Stimulated activated naive B cell treated with anti-CD40 and anti-IgM and Interleukin-4, amounts not matched to agents 10 μg/mL and 1 μg/mL and 100 μg/mL, for 72 hours (primary cell): ENCODE data around the gene CHRNA3.

Experiments
- ATAC-seq, 2 donors: fragments of 150-1000 bp; cut with Tn5 transposase; replicated peaks; 2 replicates each; pipeline ENCODE4 v1.10.0; 2021; ENCODE audit warnings: moderate library complexity in 1 of 2
- DNase-seq: peaks from one replicate; pipeline ENCODE4 v3.0.0; 2021
- H3K27ac Mint-ChIP-seq: one replicate; pipeline ENCODE4 v1.8.0; 2022; ENCODE audit warnings: mild to moderate bottlenecking, mixed read lengths
- H3K27me3 Mint-ChIP-seq, 2 donors: one replicate each; pipeline ENCODE4 v1.8.0; 2022; ENCODE audit warnings: mixed read lengths in 2 of 2
- H3K36me3 Mint-ChIP-seq, 2 donors: one replicate each; pipeline ENCODE4 v1.8.0; 2022; ENCODE audit warnings: mixed read lengths in 2 of 2, mild to moderate bottlenecking in 1 of 2
- H3K4me1 Mint-ChIP-seq, 2 donors: one replicate each; pipeline ENCODE4 v1.8.0; 2022; ENCODE audit warnings: mixed read lengths in 2 of 2, mild to moderate bottlenecking in 1 of 2
- H3K4me3 Mint-ChIP-seq, 2 donors: one replicate each; pipeline ENCODE4 v1.8.0; 2022; ENCODE audit warnings: mild to moderate bottlenecking in 2 of 2, mixed read lengths in 2 of 2, moderate library complexity in 1 of 2
- H3K9me3 Mint-ChIP-seq, 2 donors: one replicate each; pipeline ENCODE4 v1.8.0; 2022; ENCODE audit warnings: mixed read lengths in 2 of 2, mild to moderate bottlenecking in 1 of 2

CHRNA3 gene

GRCh38 chr15:78642331-78642730 is 21.5 kb upstream of the CHRNA3 start:
- Mint-ChIP-seq H3K4me1 (peaks cover 6 to 12% of the 10 kb centered on the region in 2 donors), H3K36me3 (no peaks in the 10 kb centered on the region), H3K27me3 (peaks cover 11 to 16% of the 10 kb centered on the region in 2 donors), H3K4me3 (no peak overlapping the region), H3K9me3 (no peaks in the 10 kb centered on the region), H3K27ac (no peak overlapping the region)
- no peak for DNase-seq
- no peak for ATAC-seq

- H3K4me1 Mint-ChIP-seq = peaks cover 6 to 12% of the 10 kb centered on the region in 2 donors
- ATAC-seq = no peak
- no peak overlapping the region for H3K27ac Mint-ChIP-seq
- no peak for DNase-seq
- H3K4me3 Mint-ChIP-seq = peak overlapping the region; percentile 83
- H3K36me3 Mint-ChIP-seq = no peaks in the 10 kb centered on the region
- H3K27me3 Mint-ChIP-seq = peaks cover 11 to 16% of the 10 kb centered on the region in 2 donors
- no peaks in the 10 kb centered on the region for H3K9me3 Mint-ChIP-seq
These were observed 21.0 kb upstream of the CHRNA3 start for GRCh38 chr15:78641749-78642275.

GRCh38 chr15:78641102-78641748 is 20.4 kb upstream of the CHRNA3 start, which contains the start of gene CHRNB4:
Gene CHRNB4, minus strand, starts transcription at chr15:78641210. Its CDS starts 77 bp downstream, at chr15:78641133.
- Mint-ChIP-seq H3K4me1 (peaks cover 11 to 12% of the 10 kb centered on the region in 2 donors), H3K9me3 (no peaks in the 10 kb centered on the region), H3K27ac (peak within 1 kb of the TSS; percentile 76), H3K4me3 (peak within 1 kb of the TSS; percentile 83), H3K36me3 (no peaks in the 10 kb centered on the region), H3K27me3 (peaks cover 11 to 16% of the 10 kb centered on the region in 2 donors)
- ATAC-seq (peak; percentile 69 to 75), DNase-seq (no peak)

GRCh38 chr15:78640527-78641101 is 19.8 kb upstream of the CHRNA3 start:
- no peak overlapping the region for H3K27ac Mint-ChIP-seq
- DNase-seq (no peak), ATAC-seq (peak; percentile 26 to 32)
- no peaks in the 10 kb centered on the region for H3K36me3 Mint-ChIP-seq
- peaks cover 11 to 16% of the 10 kb centered on the region in 2 donors for H3K27me3 Mint-ChIP-seq
- H3K9me3 Mint-ChIP-seq = no peaks in the 10 kb centered on the region
- peak overlapping the region; percentile 63 to 83 for H3K4me3 Mint-ChIP-seq
- peaks cover 12% of the 10 kb centered on the region in 2 donors for H3K4me1 Mint-ChIP-seq

GRCh38 chr15:78638658-78639314 is 18.0 kb upstream of the CHRNA3 start:
- no peaks in the 10 kb centered on the region for H3K36me3 Mint-ChIP-seq
- no peak overlapping the region for H3K27ac Mint-ChIP-seq
- peaks cover 12% of the 10 kb centered on the region in 2 donors for H3K4me1 Mint-ChIP-seq
- ATAC-seq (peak; percentile 78 to 80), DNase-seq (peak; percentile 36)
- no peak overlapping the region for H3K4me3 Mint-ChIP-seq
- H3K27me3 Mint-ChIP-seq = peaks cover 11 to 16% of the 10 kb centered on the region in 2 donors
- peaks cover 0 to 1% of the 10 kb centered on the region in 2 donors for H3K9me3 Mint-ChIP-seq

- no peak for ATAC-seq
- H3K9me3 Mint-ChIP-seq = peaks cover 4 to 8% of the 10 kb centered on the region in 2 donors
- H3K27me3 Mint-ChIP-seq = peaks cover 18% of the 10 kb centered on the region in 2 donors
- H3K27ac Mint-ChIP-seq = no peak overlapping the region
- no peak for DNase-seq
- peaks cover 12% of the 10 kb centered on the region in 2 donors for H3K4me1 Mint-ChIP-seq
- no peak overlapping the region for H3K4me3 Mint-ChIP-seq
- H3K36me3 Mint-ChIP-seq = peaks cover 0 to 3% of the 10 kb centered on the region in 2 donors
These were observed 17.1 kb upstream of the CHRNA3 start for GRCh38 chr15:78637776-78638435.

- H3K4me3 Mint-ChIP-seq = no peak overlapping the region
- ATAC-seq (no peak), DNase-seq (no peak)
- peaks cover 5 to 11% of the 10 kb centered on the region in 2 donors for H3K4me1 Mint-ChIP-seq
- peaks cover 14 to 17% of the 10 kb centered on the region in 2 donors for H3K27me3 Mint-ChIP-seq
- peaks cover 0 to 3% of the 10 kb centered on the region in 2 donors for H3K36me3 Mint-ChIP-seq
- H3K9me3 Mint-ChIP-seq = peaks cover 7 to 12% of the 10 kb centered on the region in 2 donors
- no peak overlapping the region for H3K27ac Mint-ChIP-seq
These were observed 15.6 kb upstream of the CHRNA3 start for GRCh38 chr15:78636378-78636859.

GRCh38 chr15:78635346-78635745 is 14.6 kb upstream of the CHRNA3 start:
- Mint-ChIP-seq H3K4me3 (no peak overlapping the region), H3K9me3 (peaks cover 7 to 12% of the 10 kb centered on the region in 2 donors), H3K27ac (no peak overlapping the region), H3K27me3 (peaks cover 10 to 12% of the 10 kb centered on the region in 2 donors), H3K4me1 (peaks cover 0 to 6% of the 10 kb centered on the region in 2 donors), H3K36me3 (peaks cover 0 to 3% of the 10 kb centered on the region in 2 donors)
- DNase-seq = no peak
- no peak for ATAC-seq

GRCh38 chr15:78634210-78635145 is 13.7 kb upstream of the CHRNA3 start:
- peaks cover 7 to 12% of the 10 kb centered on the region in 2 donors for H3K9me3 Mint-ChIP-seq
- peaks cover 14 to 16% of the 10 kb centered on the region in 2 donors for H3K27me3 Mint-ChIP-seq
- no peak for ATAC-seq
- peaks cover 0 to 6% of the 10 kb centered on the region in 2 donors for H3K4me1 Mint-ChIP-seq
- H3K36me3 Mint-ChIP-seq = peaks cover 0 to 3% of the 10 kb centered on the region in 2 donors
- H3K27ac Mint-ChIP-seq = no peak overlapping the region
- DNase-seq = no peak
- no peak overlapping the region for H3K4me3 Mint-ChIP-seq

- H3K4me1 Mint-ChIP-seq = peaks cover 0 to 6% of the 10 kb centered on the region in 2 donors
- no peak overlapping the region for H3K27ac Mint-ChIP-seq
- peaks cover 0 to 3% of the 10 kb centered on the region in 2 donors for H3K36me3 Mint-ChIP-seq
- peaks cover 7 to 12% of the 10 kb centered on the region in 2 donors for H3K9me3 Mint-ChIP-seq
- ATAC-seq (no peak), DNase-seq (no peak)
- no peak overlapping the region for H3K4me3 Mint-ChIP-seq
- peaks cover 19 to 27% of the 10 kb centered on the region in 2 donors for H3K27me3 Mint-ChIP-seq
These were observed 12.6 kb upstream of the CHRNA3 start for GRCh38 chr15:78633348-78633747.

- Mint-ChIP-seq H3K36me3 (peaks cover 0 to 3% of the 10 kb centered on the region in 2 donors), H3K27ac (no peak overlapping the region), H3K27me3 (peaks cover 19 to 36% of the 10 kb centered on the region in 2 donors), H3K4me1 (no peaks in the 10 kb centered on the region), H3K4me3 (no peak overlapping the region), H3K9me3 (peaks cover 7 to 12% of the 10 kb centered on the region in 2 donors)
- ATAC-seq (no peak), DNase-seq (no peak)
These were observed 10.3 kb upstream of the CHRNA3 start for GRCh38 chr15:78630886-78631633.

- no peak overlapping the region for H3K27ac Mint-ChIP-seq
- no peak for ATAC-seq
- H3K36me3 Mint-ChIP-seq = peaks cover 0 to 3% of the 10 kb centered on the region in 2 donors
- DNase-seq = no peak
- no peak overlapping the region for H3K4me3 Mint-ChIP-seq
- no peaks in the 10 kb centered on the region for H3K4me1 Mint-ChIP-seq
- peaks cover 19 to 36% of the 10 kb centered on the region in 2 donors for H3K27me3 Mint-ChIP-seq
- peaks cover 7 to 12% of the 10 kb centered on the region in 2 donors for H3K9me3 Mint-ChIP-seq
These were observed 8.9 kb upstream of the CHRNA3 start for GRCh38 chr15:78629716-78630065.
